IMR-90 (cell line): Measurements from ENCODE around the gene PITPNM3. TPM values are rescaled to one million over a fixed set of nuclear protein-coding genes. Genes with fewer than 3 reads are reported as not detected.

Experiments used
- ATAC-seq: fragments of 200-7000 bp; cut with Tn5 transposase; 2 replicates; pipeline ENCODE4 v1.9.1; 2020; ENCODE audit warnings: low read depth, mild to moderate bottlenecking, moderate library complexity
- BruUV-seq: library from RNA; stranded (reverse); fragments of 400-500 nt; replicated peaks from 2 replicates; lab custom pipeline; 2021; lab: Mats Ljungman, UMichigan
- CTCF ChIA-PET: fragments of 300-600 bp; formaldehyde crosslinking; extraction: SDS; loops from one replicate; lab custom pipeline; 2021; ENCODE audit warnings: antibody characterized with exemption; lab: Yijun Ruan, JAX
- POLR2A ChIA-PET: fragments of 300-600 bp; sonication (Branson Sonifier 250); formaldehyde crosslinking; loops from one replicate; lab custom pipeline; 2022; ENCODE audit warnings: antibody characterized with exemption; ENCODE audit not compliant: unreplicated experiment; lab: Charles Lee
- DNase-seq: peaks from one replicate; pipeline ENCODE4 v3.0.0; 2013
- H2AFZ ChIP-seq: replicated peaks from 2 replicates; pipeline ENCODE3; 2013; ENCODE audit warnings: low read length, mild to moderate bottlenecking; ENCODE audit not compliant: poor library complexity
- H2AK5ac ChIP-seq: 2 replicates; pipeline ENCODE4 v1.6.1; 2013; ENCODE audit warnings: low read depth, low read length, inconsistent platforms
- H2AK9ac ChIP-seq: replicated peaks from 2 replicates; pipeline ENCODE3; 2013; ENCODE audit warnings: mild to moderate bottlenecking, low read depth, low read length, moderate library complexity; ENCODE audit not compliant: poor library complexity
- H2BK120ac ChIP-seq: 2 replicates; pipeline ENCODE4 v1.6.1; 2013; ENCODE audit warnings: low read depth, low read length, inconsistent platforms
- H2BK15ac ChIP-seq: 3 replicates; pipeline ENCODE4 v1.6.1; 2013; ENCODE audit warnings: low read depth, low read length, inconsistent platforms
- H2BK20ac ChIP-seq: 2 replicates; pipeline ENCODE4 v1.6.1; 2013; ENCODE audit warnings: low read depth, mild to moderate bottlenecking, inconsistent platforms, low read length, moderate library complexity
- H2BK5ac ChIP-seq: 2 replicates; pipeline ENCODE4 v1.6.1; 2013; ENCODE audit warnings: mild to moderate bottlenecking, low read depth, low read length, inconsistent platforms; ENCODE audit not compliant: poor library complexity, severe bottlenecking
- H3K14ac ChIP-seq: replicated peaks from 2 replicates; pipeline ENCODE4 v1.6.1; 2013; ENCODE audit warnings: low read depth, low read length, inconsistent platforms
- H3K18ac ChIP-seq: 2 replicates; pipeline ENCODE4 v1.6.1; 2013; ENCODE audit warnings: low read depth, low read length, control low read depth
- H3K23ac ChIP-seq: 2 replicates; pipeline ENCODE4 v1.6.1; 2013; ENCODE audit warnings: low read depth, low read length, inconsistent platforms
- H3K27ac ChIP-seq: 2 replicates; pipeline ENCODE4 v1.5.1; 2013; ENCODE audit warnings: mild to moderate bottlenecking, control low read depth, low read length; ENCODE audit not compliant: insufficient read depth
- H3K27me3 ChIP-seq: 2 replicates; pipeline ENCODE4 v1.6.1; 2013; ENCODE audit warnings: low read length; ENCODE audit not compliant: control insufficient read depth, insufficient read depth
- H3K36me3 ChIP-seq: 2 replicates; pipeline ENCODE4 v1.6.1; 2013; ENCODE audit warnings: low read length, mixed read lengths; ENCODE audit not compliant: control insufficient read depth, insufficient read depth
- H3K4ac ChIP-seq: 2 replicates; pipeline ENCODE4 v1.6.1; 2013; ENCODE audit warnings: low read depth, low read length, inconsistent platforms
- H3K4me1 ChIP-seq: 2 replicates; pipeline ENCODE4 v1.6.1; 2013; ENCODE audit warnings: low read length, mixed read lengths; ENCODE audit not compliant: control insufficient read depth, insufficient read depth
- H3K4me2 ChIP-seq: 2 replicates; pipeline ENCODE4 v1.6.1; 2013; ENCODE audit warnings: low read depth, mild to moderate bottlenecking, control low read depth, low read length, moderate library complexity
- H3K4me3 ChIP-seq: 2 replicates; pipeline ENCODE4 v1.5.1; 2013; ENCODE audit warnings: low read depth, mild to moderate bottlenecking, control low read depth, low read length, moderate library complexity; ENCODE audit not compliant: insufficient read depth
- H3K56ac ChIP-seq: 2 replicates; pipeline ENCODE4 v1.6.1; 2013; ENCODE audit warnings: low read length, inconsistent platforms; ENCODE audit not compliant: insufficient read depth; ENCODE audit errors: extremely low read depth
- H3K79me1 ChIP-seq, 2 experiments: 2 replicates each; pipeline ENCODE4 v1.6.1; 2013; ENCODE audit warnings: low read length in 2 of 2, inconsistent platforms in 1 of 2, low read depth in 1 of 2
- H3K9ac ChIP-seq: 2 replicates; pipeline ENCODE4 v1.6.1; 2013; ENCODE audit warnings: low read depth, low read length, control low read depth
- H3K9me1 ChIP-seq: 2 replicates; pipeline ENCODE4 v1.6.1; 2013; ENCODE audit warnings: low read length, inconsistent platforms; ENCODE audit not compliant: insufficient read depth
- H3K9me3 ChIP-seq: 2 replicates; pipeline ENCODE4 v1.6.1; 2013; ENCODE audit warnings: low read length; ENCODE audit not compliant: control insufficient read depth, insufficient read depth
- H4K20me1 ChIP-seq: 2 replicates; pipeline ENCODE4 v1.6.1; 2013; ENCODE audit warnings: low read length, inconsistent platforms; ENCODE audit not compliant: insufficient read depth
- H4K5ac ChIP-seq: 2 replicates; pipeline ENCODE4 v1.6.1; 2013; ENCODE audit warnings: mild to moderate bottlenecking, low read depth, low read length, control low read depth
- H4K8ac ChIP-seq, 2 experiments: 2 replicates each; pipeline ENCODE4 v1.6.1; 2013; ENCODE audit warnings: low read depth in 2 of 2, low read length in 2 of 2, control low read depth in 1 of 2, inconsistent platforms in 1 of 2
- H4K91ac ChIP-seq: 2 replicates; pipeline ENCODE4 v1.6.1; 2013; ENCODE audit warnings: low read depth, low read length, inconsistent platforms; ENCODE audit not compliant: insufficient read depth
- CEBPB ChIP-seq: IDR thresholded peaks from 2 replicates; pipeline ENCODE4 v1.6.1; 2012; ENCODE audit warnings: low read depth, low read length, improper control_type of control experiment
- CHD1 ChIP-seq: IDR thresholded peaks from 2 replicates; pipeline ENCODE4 v1.6.1; 2012; ENCODE audit warnings: low read depth, low read length, improper control_type of control experiment
- FOS ChIP-seq: fragments of 150-350 bp; IDR thresholded peaks from 2 replicates; pipeline ENCODE4 v1.6.1; 2016; ENCODE audit warnings: low read depth, low read length
- MAFK ChIP-seq: IDR thresholded peaks from 2 replicates; pipeline ENCODE4 v1.6.1; 2012; ENCODE audit warnings: low read depth, low read length, improper control_type of control experiment
- MAZ ChIP-seq: IDR thresholded peaks from 2 replicates; pipeline ENCODE4 v1.6.1; 2012; ENCODE audit warnings: low read depth, mild to moderate bottlenecking, low read length, improper control_type of control experiment, moderate library complexity, borderline replicate concordance
- MXI1 ChIP-seq: IDR thresholded peaks from 2 replicates; pipeline ENCODE4 v1.6.1; 2012; ENCODE audit warnings: low read depth, mild to moderate bottlenecking, low read length, moderate library complexity, borderline replicate concordance
- POLR2A ChIP-seq: IDR thresholded peaks from 2 replicates; pipeline ENCODE4 v1.6.1; 2012; ENCODE audit warnings: mild to moderate bottlenecking, low read depth, low read length
- RAD21 ChIP-seq: IDR thresholded peaks from 2 replicates; pipeline ENCODE4 v1.6.1; 2012; ENCODE audit warnings: low read length, improper control_type of control experiment
- RCOR1 ChIP-seq: IDR thresholded peaks from 2 replicates; pipeline ENCODE4 v1.6.1; 2012; ENCODE audit warnings: mild to moderate bottlenecking, low read length, improper control_type of control experiment; ENCODE audit not compliant: insufficient replicate concordance
- RFX5 ChIP-seq: IDR thresholded peaks from 2 replicates; pipeline ENCODE4 v1.8.0; 2012; ENCODE audit warnings: low read depth, mild to moderate bottlenecking, low read length, moderate library complexity
- SMC3 ChIP-seq: fragments of 150-350 bp; IDR thresholded peaks from 2 replicates; pipeline ENCODE4 v1.6.1; 2016; ENCODE audit warnings: low read depth, mild to moderate bottlenecking, antibody characterized with exemption, low read length, moderate library complexity
- USF2 ChIP-seq: fragments of 150-350 bp; IDR thresholded peaks from 2 replicates; pipeline ENCODE4 v1.6.1; 2017; ENCODE audit warnings: mild to moderate bottlenecking, antibody characterized with exemption, low read length, low read depth
- WGBS, 2 experiments: methylation state at CpG; one replicate each; pipeline versions ENCODE4 v1.1.5 to v1.1.7; 2013; ENCODE audit warnings: missing lambda C conversion rate in 2 of 2; ENCODE audit not compliant: insufficient read length in 1 of 2; ENCODE audit errors: extremely low coverage in 2 of 2; 5-methylcytosine and 5-hydroxymethylcytosine counted together
- dilution Hi-C: fragments of 300-500 bp; cut with HindIII; formaldehyde crosslinking; loops from one replicate; pipeline ENCODE4 v1.14.3; 2018; ENCODE audit warnings: low sequenced_read_pairs; ENCODE audit not compliant: unreplicated experiment
- in situ Hi-C: fragments of 300-500 bp; cut with MboI; formaldehyde crosslinking; loops from 3 replicates; pipeline ENCODE4 v1.14.3; 2019; ENCODE audit warnings: low sequenced_read_pairs, inconsistent platforms, mixed read lengths
- intact Hi-C: fragments of 100-400 bp; cut with micrococcal nuclease; formaldehyde crosslinking; loops from 2 replicates; pipeline ENCODE4 v1.10.0; 2022
- polyA plus RNA-seq, 3 experiments: library from polyadenylated mRNA; depleted of rRNA; stranded (reverse); fragments of >200 nt; gene quantifications; 2 replicates each; pipeline ENCODE4 v1.2.3, GENCODE V29; 2012; ENCODE audit warnings: low replicate concordance in 1 of 3
- total RNA-seq: library from RNA; depleted of rRNA; stranded (reverse); fragments of >200 nt; gene quantifications from 2 replicates; pipeline ENCODE4 v1.2.3, GENCODE V29; 2012
- TF ChIP-seq, protein P1 (sequence below): conservative IDR thresholded peaks from 2 replicates; pipeline ENCODE4 v1.5.1; 2012; ENCODE audit warnings: mild to moderate bottlenecking, low read depth, low read length, improper control_type of control experiment

PITPNM3 gene
- total and polyA plus RNA-seq, 2 of the 4 experiments (the other 2 are of a cell fraction): 0.54 to 1.7 TPM

DNA sequence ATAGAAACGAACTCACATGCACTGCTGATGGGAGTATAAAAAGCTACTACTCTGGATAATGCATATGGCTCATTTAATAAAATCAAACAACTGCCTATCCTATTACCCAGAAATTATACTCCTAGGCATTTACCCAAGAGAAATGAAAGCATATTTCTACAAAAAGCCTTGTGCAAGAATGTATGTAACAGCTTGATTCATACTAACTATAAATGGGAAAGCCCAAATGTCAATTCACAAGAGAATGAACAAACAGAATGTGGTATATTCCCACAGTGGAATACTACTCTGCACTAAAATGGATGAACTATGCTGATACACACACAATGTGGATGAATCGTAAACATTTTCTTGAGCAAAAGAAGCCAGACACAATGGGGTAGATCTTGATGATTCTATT lies 45.8 kb upstream of the PITPNM3 start:
- ATAC-seq (no peak), DNase-seq (no peak)
- Histone ChIP-seq H2BK15ac (no peak overlapping the region), H4K20me1 (no peaks in the 10 kb centered on the region), H3K18ac (no peak overlapping the region), H3K9me1 (no peaks in the 10 kb centered on the region; the same call in 1 of the 2 replicates), H4K8ac (no peak overlapping the region), H3K4me2 (no peak overlapping the region), H2BK20ac (no peak overlapping the region), H3K27me3 (no peaks in the 10 kb centered on the region), H3K4me1 (peaks cover 1% of the 10 kb centered on the region; the same call in 1 of the 2 replicates), H3K4me3 (no peak overlapping the region), H3K14ac (no peak overlapping the region), H4K91ac (no peak overlapping the region), H2BK120ac (no peak overlapping the region), H4K5ac (no peak overlapping the region), H3K79me1 (peaks cover 9 to 28% of the 10 kb centered on the region in 2 experiments; a peak in 3 of 4 replicates), H2AK9ac (no peak overlapping the region), H2AK5ac (no peak overlapping the region), H3K56ac (no peak overlapping the region), H3K9me3 (no peaks in the 10 kb centered on the region), H3K9ac (no peak overlapping the region), H2AFZ (no peak overlapping the region), H3K36me3 (peaks cover 33% of the 10 kb centered on the region), H3K4ac (no peak overlapping the region), H3K23ac (no peak overlapping the region), H3K27ac (no peak overlapping the region), H2BK5ac (no peak overlapping the region)
- TF ChIP-seq RCOR1: no peak
- no peak for TF ChIP-seq POLR2A
- TF ChIP-seq, protein P1, sequence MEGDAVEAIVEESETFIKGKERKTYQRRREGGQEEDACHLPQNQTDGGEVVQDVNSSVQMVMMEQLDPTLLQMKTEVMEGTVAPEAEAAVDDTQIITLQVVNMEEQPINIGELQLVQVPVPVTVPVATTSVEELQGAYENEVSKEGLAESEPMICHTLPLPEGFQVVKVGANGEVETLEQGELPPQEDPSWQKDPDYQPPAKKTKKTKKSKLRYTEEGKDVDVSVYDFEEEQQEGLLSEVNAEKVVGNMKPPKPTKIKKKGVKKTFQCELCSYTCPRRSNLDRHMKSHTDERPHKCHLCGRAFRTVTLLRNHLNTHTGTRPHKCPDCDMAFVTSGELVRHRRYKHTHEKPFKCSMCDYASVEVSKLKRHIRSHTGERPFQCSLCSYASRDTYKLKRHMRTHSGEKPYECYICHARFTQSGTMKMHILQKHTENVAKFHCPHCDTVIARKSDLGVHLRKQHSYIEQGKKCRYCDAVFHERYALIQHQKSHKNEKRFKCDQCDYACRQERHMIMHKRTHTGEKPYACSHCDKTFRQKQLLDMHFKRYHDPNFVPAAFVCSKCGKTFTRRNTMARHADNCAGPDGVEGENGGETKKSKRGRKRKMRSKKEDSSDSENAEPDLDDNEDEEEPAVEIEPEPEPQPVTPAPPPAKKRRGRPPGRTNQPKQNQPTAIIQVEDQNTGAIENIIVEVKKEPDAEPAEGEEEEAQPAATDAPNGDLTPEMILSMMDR: no peak
- TF ChIP-seq CHD1: no peak
- no peak for TF ChIP-seq FOS
- no peak for TF ChIP-seq SMC3
- TF ChIP-seq MAZ: no peak
- TF ChIP-seq RFX5: no peak
- no peak for TF ChIP-seq CEBPB
- TF ChIP-seq MAFK: no peak
- no peak for TF ChIP-seq RAD21
- no peak for TF ChIP-seq USF2
- no peak for TF ChIP-seq MXI1
- intact Hi-C loops (no loop called here), in situ Hi-C loops (no loop called here), dilution Hi-C loops (no loop called here)
- ChIA-PET POLR2A (no interaction called here), CTCF (no interaction called here)
- no TSS peak for BruUV-seq
- WGBS, 2 experiments: no CpG with 5 or more reads among the region's 2 CpGs
